HTERT RPE-1 (cell line): Measurements from ENCODE around the gene IGF1R.

Experiments used
- in situ Hi-C: fragments of 300-500 bp; cut with MboI; formaldehyde crosslinking; loops from 4 replicates; pipeline ENCODE4 v1.14.3; 2020; ENCODE audit warnings: low sequenced_read_pairs

IGF1R gene

GRCh38 chr15:98854496-98854895 lies 206.2 kb downstream of the IGF1R start:
- in situ Hi-C loops = no loop called here

GRCh38 chr15:98855067-98855814 lies 206.9 kb downstream of the IGF1R start:
- in situ Hi-C loops = no loop called here

GRCh38 chr15:98855815-98856531 lies 207.6 kb downstream of the IGF1R start:
- in situ Hi-C loops = no loop called here

- in situ Hi-C loops = no loop called here
These were observed 208.2 kb downstream of the IGF1R start for GRCh38 chr15:98856532-98856907.

GRCh38 chr15:98858610-98859023 lies 210.3 kb downstream of the IGF1R start:
- in situ Hi-C loops = no loop called here

- in situ Hi-C loops = no loop called here
These were observed 210.8 kb downstream of the IGF1R start for GRCh38 chr15:98859149-98859548.

- in situ Hi-C loops = no loop called here
These were observed 212.1 kb downstream of the IGF1R start for GRCh38 chr15:98860281-98861041.

- in situ Hi-C loops = no loop called here
These were observed 212.8 kb downstream of the IGF1R start for GRCh38 chr15:98861188-98861587.

GRCh38 chr15:98863983-98864382 lies 215.6 kb downstream of the IGF1R start:
- in situ Hi-C loops = no loop called here

GRCh38 chr15:98865397-98866339 lies 217.3 kb downstream of the IGF1R start:
- in situ Hi-C loops = no loop called here

GRCh38 chr15:98866511-98866910 lies 218.2 kb downstream of the IGF1R start:
- in situ Hi-C loops = no loop called here

- in situ Hi-C loops = no loop called here
These were observed 220.2 kb downstream of the IGF1R start for GRCh38 chr15:98868564-98868963.

GRCh38 chr15:98870788-98871187 lies 222.4 kb downstream of the IGF1R start:
- in situ Hi-C loops = no loop called here

- in situ Hi-C loops = no loop called here
These were observed 224.4 kb downstream of the IGF1R start for GRCh38 chr15:98872774-98873173.

- in situ Hi-C loops = no loop called here
These were observed 225.3 kb downstream of the IGF1R start for GRCh38 chr15:98873441-98874218.

- in situ Hi-C loops = no loop called here
These were observed 226.0 kb downstream of the IGF1R start for GRCh38 chr15:98874370-98874769.

GRCh38 chr15:98874773-98875172 lies 226.4 kb downstream of the IGF1R start:
- in situ Hi-C loops = no loop called here

GRCh38 chr15:98875309-98875708 lies 227.0 kb downstream of the IGF1R start:
- in situ Hi-C loops = no loop called here

- in situ Hi-C loops = no loop called here
These were observed 228.4 kb downstream of the IGF1R start for GRCh38 chr15:98876451-98877369.
